ENCODE measurements around the gene ERG. TPM values are rescaled to one million over a fixed set of nuclear protein-coding genes. Genes with fewer than 3 reads are reported as not detected.

The ERG gene
- total RNA-seq, 2 experiments from 2014 or later, result not detected

DNA sequence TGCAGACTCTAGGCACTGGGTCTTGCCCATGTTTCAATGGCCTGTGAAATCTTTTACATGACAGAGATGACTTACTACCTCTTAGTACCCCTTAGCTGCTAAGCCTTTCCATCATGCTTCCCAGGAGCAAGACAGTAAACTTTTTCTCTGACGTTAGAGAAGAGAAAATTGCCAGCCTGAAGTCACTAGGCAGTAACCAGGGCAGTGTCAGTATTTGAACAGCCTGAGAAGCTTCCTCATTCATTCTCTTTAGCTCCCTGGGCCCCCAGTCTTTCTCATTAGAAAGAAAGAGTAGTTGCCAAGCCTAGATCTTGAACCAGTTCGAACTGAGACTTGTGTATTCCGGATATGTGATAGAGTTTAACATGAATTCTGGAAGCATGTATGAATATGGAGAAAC lies 99.2 kb downstream of the ERG start:
- ChIA-PET CTCF (ENCODE audit: unreplicated experiment) (no interaction called here), POLR2A (interaction anchor here (0.5 to 0.6 kb wide), 2 partner anchors 29 to 1318 kb away, joined by 3 read pairs; no protein-coding TSS in a partner anchor)
- Histone ChIP-seq H3K9me3 (ENCODE audit: low read length) (no peaks in the 10 kb centered on the region), H3K27ac (ENCODE audit: low read depth, low read length, poor library complexity, severe bottlenecking) (no peak overlapping the region), H3K79me2 (ENCODE audit: insufficient read depth, low read depth, low read length) (no peaks in the 10 kb centered on the region), H3K4me1 (ENCODE audit: insufficient read depth, low read length, poor library complexity, severe bottlenecking) (no peaks in the 10 kb centered on the region), H3K4me2 (ENCODE audit: low read length) (no peak overlapping the region), H4K20me1 (ENCODE audit: insufficient read depth, low read length) (no peaks in the 10 kb centered on the region), H3K4me3 (ENCODE audit: low read depth, low read length, poor library complexity, severe bottlenecking) (no peak overlapping the region), H3K9me2 (ENCODE audit: insufficient read depth, low read length) (no peaks in the 10 kb centered on the region), H2AFZ (ENCODE audit: low read length) (no peak overlapping the region), H3K36me3 (ENCODE audit: insufficient read depth, low read length) (no peaks in the 10 kb centered on the region)
- TF ChIP-seq EZH2phosphoT487 (IDR thresholded peaks at IDR 0.05; ENCODE audit: borderline replicate concordance, low read depth, low read length), result no peak
- TF ChIP-seq, protein P1, sequence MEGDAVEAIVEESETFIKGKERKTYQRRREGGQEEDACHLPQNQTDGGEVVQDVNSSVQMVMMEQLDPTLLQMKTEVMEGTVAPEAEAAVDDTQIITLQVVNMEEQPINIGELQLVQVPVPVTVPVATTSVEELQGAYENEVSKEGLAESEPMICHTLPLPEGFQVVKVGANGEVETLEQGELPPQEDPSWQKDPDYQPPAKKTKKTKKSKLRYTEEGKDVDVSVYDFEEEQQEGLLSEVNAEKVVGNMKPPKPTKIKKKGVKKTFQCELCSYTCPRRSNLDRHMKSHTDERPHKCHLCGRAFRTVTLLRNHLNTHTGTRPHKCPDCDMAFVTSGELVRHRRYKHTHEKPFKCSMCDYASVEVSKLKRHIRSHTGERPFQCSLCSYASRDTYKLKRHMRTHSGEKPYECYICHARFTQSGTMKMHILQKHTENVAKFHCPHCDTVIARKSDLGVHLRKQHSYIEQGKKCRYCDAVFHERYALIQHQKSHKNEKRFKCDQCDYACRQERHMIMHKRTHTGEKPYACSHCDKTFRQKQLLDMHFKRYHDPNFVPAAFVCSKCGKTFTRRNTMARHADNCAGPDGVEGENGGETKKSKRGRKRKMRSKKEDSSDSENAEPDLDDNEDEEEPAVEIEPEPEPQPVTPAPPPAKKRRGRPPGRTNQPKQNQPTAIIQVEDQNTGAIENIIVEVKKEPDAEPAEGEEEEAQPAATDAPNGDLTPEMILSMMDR (conservative IDR thresholded peaks at IDR 0.05; ENCODE audit: low read length), result no peak
- no peak for DNase-seq (ENCODE audit: low spot score)
- intact Hi-C loops (cut with micrococcal nuclease; ENCODE audit: unreplicated experiment), result no loop called here
- no TSS peak for BruUV-seq (replicated peaks)

DNA sequence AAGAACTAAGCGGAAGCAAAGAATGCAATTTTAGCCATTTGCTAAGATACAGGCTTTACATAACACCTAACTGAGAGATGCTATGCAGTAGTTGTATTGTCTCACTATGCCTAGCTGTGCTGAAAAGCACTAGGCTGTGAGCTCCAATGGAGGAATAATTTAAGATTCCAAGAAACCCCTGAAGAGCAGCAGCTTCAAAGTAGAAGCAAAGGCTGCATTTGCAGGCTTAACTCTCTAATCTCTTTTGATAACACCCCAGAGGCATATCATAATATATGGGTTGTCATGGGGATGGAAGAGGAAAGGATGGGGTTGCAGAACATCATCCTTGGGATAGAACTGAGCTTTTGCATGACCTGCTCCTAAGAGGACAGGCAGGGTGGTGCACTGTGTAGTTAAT lies 102.0 kb downstream of the ERG start:
- no peaks in the 10 kb centered on the region for H3K4me1 ChIP-seq (ENCODE audit: insufficient read depth, low read length, poor library complexity, severe bottlenecking)
- intact Hi-C loops (cut with micrococcal nuclease; ENCODE audit: unreplicated experiment), result no loop called here
- no peak overlapping the region for H3K27ac ChIP-seq (ENCODE audit: low read depth, low read length, poor library complexity, severe bottlenecking)
- no peaks in the 10 kb centered on the region for H3K9me2 ChIP-seq (ENCODE audit: insufficient read depth, low read length)
- no peak overlapping the region for H3K4me3 ChIP-seq (ENCODE audit: low read depth, low read length, poor library complexity, severe bottlenecking)
- no peaks in the 10 kb centered on the region for H3K79me2 ChIP-seq (ENCODE audit: insufficient read depth, low read depth, low read length)
- CTCF ChIA-PET (ENCODE audit: unreplicated experiment), result no interaction called here
- DNase-seq (ENCODE audit: low spot score), result no peak
- H3K9me3 ChIP-seq (ENCODE audit: low read length), result no peaks in the 10 kb centered on the region
- no peak overlapping the region for H3K4me2 ChIP-seq (ENCODE audit: low read length)
- no peak overlapping the region for H2AFZ ChIP-seq (ENCODE audit: low read length)
- no peaks in the 10 kb centered on the region for H3K36me3 ChIP-seq (ENCODE audit: insufficient read depth, low read length)
- no peaks in the 10 kb centered on the region for H4K20me1 ChIP-seq (ENCODE audit: insufficient read depth, low read length)
- POLR2A ChIA-PET, result interaction anchor here (0.6 kb wide), 1 partner anchor 62 kb away, joined by 3 read pairs; no protein-coding TSS in a partner anchor
- TF ChIP-seq EZH2phosphoT487 (IDR thresholded peaks at IDR 0.05; ENCODE audit: borderline replicate concordance, low read depth, low read length), result no peak
- TF ChIP-seq, protein P1 (conservative IDR thresholded peaks at IDR 0.05; ENCODE audit: low read length), result no peak
- BruUV-seq (replicated peaks), result no TSS peak

DNA sequence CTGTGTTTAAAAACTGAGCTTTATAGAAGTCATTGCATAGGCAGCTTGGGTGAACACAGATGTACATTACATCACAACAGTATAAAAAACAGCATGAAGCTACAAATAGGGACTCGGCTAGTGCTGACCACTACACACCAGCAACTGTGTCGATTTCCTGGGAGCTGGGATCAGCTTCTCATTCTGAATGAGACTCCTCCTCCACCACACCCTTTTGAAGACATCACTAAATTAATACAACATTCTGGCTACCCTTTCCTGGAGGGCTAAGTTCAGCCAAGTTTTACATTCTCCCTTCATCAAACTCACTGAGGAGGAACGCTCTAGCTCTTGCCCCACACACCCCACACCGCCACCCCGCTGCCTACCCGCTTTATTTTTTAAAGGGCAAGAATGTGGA lies 102.7 kb downstream of the ERG start:
- Histone ChIP-seq H3K27ac (ENCODE audit: low read depth, low read length, poor library complexity, severe bottlenecking) (no peak overlapping the region), H3K9me3 (ENCODE audit: low read length) (no peaks in the 10 kb centered on the region), H3K4me1 (ENCODE audit: insufficient read depth, low read length, poor library complexity, severe bottlenecking) (no peaks in the 10 kb centered on the region), H2AFZ (ENCODE audit: low read length) (no peak overlapping the region), H3K36me3 (ENCODE audit: insufficient read depth, low read length) (no peaks in the 10 kb centered on the region), H4K20me1 (ENCODE audit: insufficient read depth, low read length) (no peaks in the 10 kb centered on the region), H3K4me3 (ENCODE audit: low read depth, low read length, poor library complexity, severe bottlenecking) (no peak overlapping the region), H3K4me2 (ENCODE audit: low read length) (no peak overlapping the region), H3K9me2 (ENCODE audit: insufficient read depth, low read length) (no peaks in the 10 kb centered on the region), H3K79me2 (ENCODE audit: insufficient read depth, low read depth, low read length) (no peaks in the 10 kb centered on the region)
- ChIA-PET CTCF (ENCODE audit: unreplicated experiment) (no interaction called here), POLR2A (interaction anchor here (0.6 kb wide), 1 partner anchor 61 kb away, joined by 3 read pairs; no protein-coding TSS in a partner anchor)
- BruUV-seq (replicated peaks), result no TSS peak
- intact Hi-C loops (cut with micrococcal nuclease; ENCODE audit: unreplicated experiment), result no loop called here
- no peak for DNase-seq (ENCODE audit: low spot score)
- TF ChIP-seq, protein P1 (conservative IDR thresholded peaks at IDR 0.05; ENCODE audit: low read length), result no peak
- TF ChIP-seq EZH2phosphoT487 (IDR thresholded peaks at IDR 0.05; ENCODE audit: borderline replicate concordance, low read depth, low read length), result no peak

All from OCI-LY7 (cell line).